Colonic mucosa (tissue), 4 donors: ENCODE measurements around the gene C19orf25. TPM values are rescaled to one million over a fixed set of nuclear protein-coding genes. Genes with fewer than 3 reads are reported as not detected.
"Not testable (repeated sequence)": the region's sequence is repeated elsewhere in the genome, so short reads cannot be mapped to it uniquely, and the experiment has no call there.

Source experiments
- DNase-seq: peaks from one replicate; pipeline ENCODE4 v3.0.0-alpha.2; 2020
- H3K27ac ChIP-seq: fragments of 200-600 bp; one replicate; pipeline ENCODE4 v1.8.0; 2021
- H3K27me3 ChIP-seq: fragments of 200-600 bp; one replicate; pipeline ENCODE4 v1.8.0; 2021
- H3K36me3 ChIP-seq: fragments of 200-600 bp; one replicate; pipeline ENCODE4 v1.8.0; 2021
- H3K4me1 ChIP-seq: fragments of 200-600 bp; one replicate; pipeline ENCODE4 v1.8.0; 2021; ENCODE audit warnings: mild to moderate bottlenecking
- H3K4me3 ChIP-seq: fragments of 200-600 bp; one replicate; pipeline ENCODE4 v1.8.0; 2021
- H3K9ac ChIP-seq, 2 donors: one replicate each; pipeline ENCODE4 v1.7.0; 2013; ENCODE audit warnings: control low read depth in 2 of 2, low read depth in 2 of 2, low read length in 2 of 2
- H3K9me3 ChIP-seq: fragments of 200-600 bp; one replicate; pipeline ENCODE4 v1.8.0; 2021
- intact Hi-C: fragments of 100-400 bp; cut with DNase I; formaldehyde crosslinking; loops from one replicate; pipeline ENCODE4 v1.14.1; 2022
- total RNA-seq, 2 donors: library from RNA; stranded (reverse); fragmentation: NEBNext Ultra II Directional in 1 of 2; extraction: Animal tissue kit (Norgen Biotek cat#: 25700) in 1 of 2; gene quantifications; one replicate each; pipeline ENCODE4 v1.2.1, GENCODE V29; 2021
- TF ChIP-seq, protein P1 (sequence below): fragments of 200-600 bp; IDR thresholded peaks from one replicate; pipeline ENCODE4 v1.8.0; 2022; ENCODE audit warnings: antibody characterized with exemption, mild to moderate bottlenecking
- donor health status: healthy.
- donor health status: DM: no; HTN: no; CAD: no.
- donor health status: DM: no; HTN: no; CAD: no.

The C19orf25 gene
- total RNA-seq, 2 donors from 2014 or later: 27.3 to 46.9 TPM

DNA sequence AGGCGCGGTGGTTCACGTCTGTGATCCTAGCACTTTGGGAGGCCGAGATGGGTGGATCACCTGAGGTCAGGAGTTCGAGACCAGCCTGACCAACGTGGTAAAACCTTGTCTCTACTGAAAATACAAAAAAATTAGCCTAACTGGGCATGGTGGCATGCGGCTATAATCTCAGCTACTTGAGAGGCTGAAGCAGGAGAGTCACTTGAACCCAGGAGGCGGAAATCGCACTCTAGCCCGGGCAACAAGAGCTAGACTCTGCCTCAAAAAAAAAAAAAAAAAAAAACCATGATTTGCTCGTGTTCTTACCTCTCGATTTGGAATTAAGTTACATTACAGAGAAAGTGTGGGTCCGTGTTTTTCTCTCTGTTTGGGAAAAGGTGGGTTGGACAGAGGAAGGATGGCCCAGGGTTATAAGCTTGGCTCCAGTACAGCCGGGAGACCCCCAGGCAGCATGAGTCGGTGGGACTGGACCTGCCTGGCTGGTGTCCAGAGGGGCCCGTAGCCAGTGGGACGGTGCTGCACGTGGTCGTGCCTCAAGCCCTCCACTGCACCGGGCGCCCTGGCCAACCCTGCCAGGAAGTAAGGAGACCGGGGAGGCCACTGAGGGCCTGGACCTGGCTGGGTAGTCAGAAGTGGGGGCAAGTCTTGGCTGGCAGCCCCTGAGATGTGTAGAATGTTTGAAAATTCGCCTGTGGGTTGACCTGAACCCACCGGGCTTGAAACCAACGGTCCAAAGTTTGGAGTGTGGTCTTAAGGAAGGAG is 37.2 kb downstream of the C19orf25 start:
- Histone ChIP-seq H3K4me3 (no peak overlapping the region), H3K9ac (no peak overlapping the region), H3K9me3 (no peaks in the 10 kb centered on the region), H3K27me3 (peaks cover 15% of the 10 kb centered on the region), H3K4me1 (peaks cover 18% of the 10 kb centered on the region), H3K27ac (no peak overlapping the region), H3K36me3 (peaks cover 17% of the 10 kb centered on the region)
- no peak for DNase-seq
- intact Hi-C loops: no loop called here
- TF ChIP-seq, protein P1, sequence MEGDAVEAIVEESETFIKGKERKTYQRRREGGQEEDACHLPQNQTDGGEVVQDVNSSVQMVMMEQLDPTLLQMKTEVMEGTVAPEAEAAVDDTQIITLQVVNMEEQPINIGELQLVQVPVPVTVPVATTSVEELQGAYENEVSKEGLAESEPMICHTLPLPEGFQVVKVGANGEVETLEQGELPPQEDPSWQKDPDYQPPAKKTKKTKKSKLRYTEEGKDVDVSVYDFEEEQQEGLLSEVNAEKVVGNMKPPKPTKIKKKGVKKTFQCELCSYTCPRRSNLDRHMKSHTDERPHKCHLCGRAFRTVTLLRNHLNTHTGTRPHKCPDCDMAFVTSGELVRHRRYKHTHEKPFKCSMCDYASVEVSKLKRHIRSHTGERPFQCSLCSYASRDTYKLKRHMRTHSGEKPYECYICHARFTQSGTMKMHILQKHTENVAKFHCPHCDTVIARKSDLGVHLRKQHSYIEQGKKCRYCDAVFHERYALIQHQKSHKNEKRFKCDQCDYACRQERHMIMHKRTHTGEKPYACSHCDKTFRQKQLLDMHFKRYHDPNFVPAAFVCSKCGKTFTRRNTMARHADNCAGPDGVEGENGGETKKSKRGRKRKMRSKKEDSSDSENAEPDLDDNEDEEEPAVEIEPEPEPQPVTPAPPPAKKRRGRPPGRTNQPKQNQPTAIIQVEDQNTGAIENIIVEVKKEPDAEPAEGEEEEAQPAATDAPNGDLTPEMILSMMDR: no peak

- TF ChIP-seq, protein P1: no peak
- peaks cover 17% of the 10 kb centered on the region for H3K36me3 ChIP-seq
- H3K27me3 ChIP-seq: peaks cover 7% of the 10 kb centered on the region
- no peak overlapping the region for H3K27ac ChIP-seq
- H3K9ac ChIP-seq: no peak overlapping the region
- H3K4me1 ChIP-seq: peaks cover 12% of the 10 kb centered on the region
- H3K4me3 ChIP-seq: no peak overlapping the region
- DNase-seq: no peak
- intact Hi-C loops: no loop called here
- no peaks in the 10 kb centered on the region for H3K9me3 ChIP-seq
Observed at GRCh38 chr19:1441022-1441426, 38.0 kb downstream of the C19orf25 start.

DNA sequence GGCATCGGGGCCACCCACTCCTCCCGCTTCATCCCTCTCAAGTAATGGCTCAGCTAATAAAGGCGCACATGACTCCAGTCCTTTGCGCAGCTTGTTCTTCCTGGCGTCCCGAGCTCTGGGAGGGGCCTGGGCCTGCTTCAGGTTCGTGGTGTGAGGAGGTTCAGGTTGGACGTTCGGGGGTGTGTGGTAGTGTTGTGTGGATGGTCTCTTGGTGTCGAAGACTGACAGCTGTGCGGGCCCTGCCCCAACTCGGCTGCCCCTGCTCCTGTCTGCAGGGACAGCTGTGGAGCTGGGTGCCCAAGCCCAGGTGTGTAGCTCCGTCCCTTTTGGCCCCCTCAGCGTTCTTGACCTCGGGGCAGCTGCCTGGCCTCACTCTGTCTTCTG is 38.6 kb downstream of the C19orf25 start:
- H3K27ac ChIP-seq: no peak overlapping the region
- TF ChIP-seq, protein P1: no peak
- peaks cover 17% of the 10 kb centered on the region for H3K36me3 ChIP-seq
- H3K9me3 ChIP-seq: no peaks in the 10 kb centered on the region
- H3K9ac ChIP-seq: no peak overlapping the region
- H3K4me3 ChIP-seq: no peak overlapping the region
- DNase-seq: no peak
- peaks cover 12% of the 10 kb centered on the region for H3K4me1 ChIP-seq
- intact Hi-C loops: no loop called here
- H3K27me3 ChIP-seq: peaks cover 2% of the 10 kb centered on the region

GRCh38 chr19:1439525-1440417 is 39.2 kb downstream of the C19orf25 start:
- H3K36me3 ChIP-seq: peaks cover 17% of the 10 kb centered on the region
- DNase-seq, H3K27ac ChIP-seq, intact Hi-C loops, H3K9me3 ChIP-seq, H3K27me3 ChIP-seq: not testable (repeated sequence)
- H3K4me3 ChIP-seq: peak overlapping the region; percentile 73
- peaks cover 12% of the 10 kb centered on the region for H3K4me1 ChIP-seq
- H3K9ac ChIP-seq: peak overlapping the region; percentile 81 to 90

GRCh38 chr19:1438933-1439354 is 40.1 kb downstream of the C19orf25 start:
- TF ChIP-seq, protein P1: no peak
- no peak for DNase-seq
- peak overlapping the region; percentile 73 for H3K4me3 ChIP-seq
- H3K27ac ChIP-seq: no peak overlapping the region
- no peaks in the 10 kb centered on the region for H3K27me3 ChIP-seq
- H3K9ac ChIP-seq: peak overlapping the region; percentile 81 to 90
- peaks cover 18% of the 10 kb centered on the region for H3K36me3 ChIP-seq
- H3K9me3 ChIP-seq: no peaks in the 10 kb centered on the region
- H3K4me1 ChIP-seq: peaks cover 12% of the 10 kb centered on the region
- intact Hi-C loops: no loop called here
